Measurements from ENCODE around the gene PIK3CB.

Gene PIK3CB

DNA sequence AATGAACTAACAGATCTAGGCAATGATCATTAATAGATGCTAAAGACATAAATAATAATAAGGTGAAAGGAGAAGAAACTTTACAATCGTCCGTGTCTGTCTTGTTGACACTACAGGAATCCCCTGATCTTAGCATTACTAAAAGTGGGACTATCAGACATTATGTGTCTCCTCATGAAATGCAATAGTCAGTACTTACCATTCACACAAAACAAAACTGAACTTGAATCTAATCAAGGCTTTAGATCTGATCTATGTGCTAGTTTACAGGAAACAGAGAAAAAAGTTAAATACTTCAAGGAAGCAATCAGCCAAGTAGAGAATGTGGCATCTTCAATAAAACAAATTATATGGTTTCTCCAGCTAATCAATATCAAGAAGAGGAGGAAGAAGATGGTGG lies 73.7 kb downstream of the PIK3CB start:
- no peak for DNase-seq
- no peaks in the 10 kb centered on the region for H3K4me1 ChIP-seq
- H3K27me3 ChIP-seq: no peaks in the 10 kb centered on the region
- TF ChIP-seq, protein P1, sequence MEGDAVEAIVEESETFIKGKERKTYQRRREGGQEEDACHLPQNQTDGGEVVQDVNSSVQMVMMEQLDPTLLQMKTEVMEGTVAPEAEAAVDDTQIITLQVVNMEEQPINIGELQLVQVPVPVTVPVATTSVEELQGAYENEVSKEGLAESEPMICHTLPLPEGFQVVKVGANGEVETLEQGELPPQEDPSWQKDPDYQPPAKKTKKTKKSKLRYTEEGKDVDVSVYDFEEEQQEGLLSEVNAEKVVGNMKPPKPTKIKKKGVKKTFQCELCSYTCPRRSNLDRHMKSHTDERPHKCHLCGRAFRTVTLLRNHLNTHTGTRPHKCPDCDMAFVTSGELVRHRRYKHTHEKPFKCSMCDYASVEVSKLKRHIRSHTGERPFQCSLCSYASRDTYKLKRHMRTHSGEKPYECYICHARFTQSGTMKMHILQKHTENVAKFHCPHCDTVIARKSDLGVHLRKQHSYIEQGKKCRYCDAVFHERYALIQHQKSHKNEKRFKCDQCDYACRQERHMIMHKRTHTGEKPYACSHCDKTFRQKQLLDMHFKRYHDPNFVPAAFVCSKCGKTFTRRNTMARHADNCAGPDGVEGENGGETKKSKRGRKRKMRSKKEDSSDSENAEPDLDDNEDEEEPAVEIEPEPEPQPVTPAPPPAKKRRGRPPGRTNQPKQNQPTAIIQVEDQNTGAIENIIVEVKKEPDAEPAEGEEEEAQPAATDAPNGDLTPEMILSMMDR (IDR thresholded peaks at IDR 0.05): no peak
- H3K36me3 ChIP-seq: peaks cover 0 to 3% (median 0%) of the 10 kb centered on the region in 3 donors
- H3K27ac ChIP-seq: no peak overlapping the region
- intact Hi-C loops (cut with DNase I; ENCODE audit: low total_unique reads): no loop called here
- no peaks in the 10 kb centered on the region for H3K9me3 ChIP-seq
- no peak overlapping the region for H3K4me3 ChIP-seq

DNA sequence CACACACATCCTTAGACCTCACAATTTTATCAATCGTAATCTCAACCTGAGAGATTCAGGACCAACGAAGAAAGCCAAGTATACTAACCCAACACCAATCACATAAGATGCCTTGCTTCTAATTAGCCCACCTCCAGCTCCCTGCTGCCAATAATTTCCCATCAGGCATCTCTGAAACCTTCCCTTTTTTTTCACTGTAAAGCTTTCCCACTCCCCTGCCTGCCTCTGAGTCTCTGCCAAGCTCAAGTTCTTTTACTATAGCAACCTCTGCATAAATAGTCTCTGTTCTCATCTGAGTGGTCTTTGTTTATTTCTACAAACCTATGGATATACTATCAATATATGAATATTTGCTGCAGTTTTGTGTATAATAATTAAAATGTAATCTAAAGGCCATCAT lies 86.5 kb downstream of the PIK3CB start:
- DNase-seq: no peak
- H3K36me3 ChIP-seq: peaks cover 0 to 16% (median 0%) of the 10 kb centered on the region in 3 donors
- H3K4me1 ChIP-seq: no peaks in the 10 kb centered on the region
- H3K9me3 ChIP-seq: no peaks in the 10 kb centered on the region
- no peak overlapping the region for H3K4me3 ChIP-seq
- no peak overlapping the region for H3K27ac ChIP-seq
- TF ChIP-seq, protein P1 (IDR thresholded peaks at IDR 0.05): no peak
- H3K27me3 ChIP-seq: no peaks in the 10 kb centered on the region
- intact Hi-C loops (cut with DNase I; ENCODE audit: low total_unique reads): no loop called here

DNA sequence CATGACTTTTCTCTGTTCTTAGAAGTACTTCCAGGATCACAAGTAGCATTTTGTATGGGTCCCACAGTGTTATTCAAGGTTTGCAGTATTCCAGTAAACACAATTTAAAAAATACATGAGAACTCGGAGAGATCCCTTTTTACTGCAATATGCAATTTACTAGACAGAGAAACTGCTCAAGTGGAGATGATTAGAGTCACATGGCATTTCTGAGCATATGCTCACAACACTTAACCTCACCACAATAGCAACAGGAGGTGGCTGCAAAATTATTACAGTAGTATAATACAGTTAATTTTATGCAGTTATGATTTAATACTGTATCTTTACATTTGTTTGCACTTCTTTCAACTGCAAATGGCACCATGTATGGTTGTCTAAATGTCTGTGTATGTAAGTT lies 87.5 kb downstream of the PIK3CB start:
- intact Hi-C loops (cut with DNase I; ENCODE audit: low total_unique reads): no loop called here
- Histone ChIP-seq H3K4me3 (no peak overlapping the region), H3K4me1 (no peaks in the 10 kb centered on the region), H3K36me3 (peaks cover 0 to 16% (median 0%) of the 10 kb centered on the region in 3 donors), H3K27me3 (no peaks in the 10 kb centered on the region), H3K9me3 (no peaks in the 10 kb centered on the region), H3K27ac (no peak overlapping the region)
- TF ChIP-seq, protein P1 (IDR thresholded peaks at IDR 0.05): no peak
- no peak for DNase-seq

DNA sequence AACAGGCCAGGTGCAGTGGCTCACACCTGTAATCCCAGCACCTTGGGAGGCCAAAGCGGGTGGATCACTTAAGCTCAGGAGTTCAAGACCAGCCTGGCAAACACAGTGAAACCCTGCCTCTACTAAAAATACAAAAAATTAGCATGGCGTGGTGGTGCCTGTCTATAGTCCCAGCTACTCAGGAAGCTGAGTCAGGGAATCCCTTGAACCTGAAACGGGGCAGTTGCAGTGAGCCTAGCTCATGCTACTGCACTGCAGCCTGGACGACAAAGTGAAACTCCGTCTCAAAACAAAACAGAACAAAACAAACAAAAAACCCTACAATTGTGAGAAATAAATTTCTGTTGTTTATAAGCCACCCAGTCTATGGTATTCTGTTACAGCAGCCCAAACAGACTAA lies 94.7 kb downstream of the PIK3CB start:
- H3K27ac ChIP-seq: no peak overlapping the region
- intact Hi-C loops (cut with DNase I; ENCODE audit: low total_unique reads): no loop called here
- H3K9me3 ChIP-seq: no peaks in the 10 kb centered on the region
- TF ChIP-seq, protein P1 (IDR thresholded peaks at IDR 0.05): no peak
- no peak for DNase-seq
- no peaks in the 10 kb centered on the region for H3K4me1 ChIP-seq
- H3K4me3 ChIP-seq: no peak overlapping the region
- no peaks in the 10 kb centered on the region for H3K27me3 ChIP-seq
- H3K36me3 ChIP-seq: peaks cover 12 to 27% (median 14%) of the 10 kb centered on the region in 3 donors

DNA sequence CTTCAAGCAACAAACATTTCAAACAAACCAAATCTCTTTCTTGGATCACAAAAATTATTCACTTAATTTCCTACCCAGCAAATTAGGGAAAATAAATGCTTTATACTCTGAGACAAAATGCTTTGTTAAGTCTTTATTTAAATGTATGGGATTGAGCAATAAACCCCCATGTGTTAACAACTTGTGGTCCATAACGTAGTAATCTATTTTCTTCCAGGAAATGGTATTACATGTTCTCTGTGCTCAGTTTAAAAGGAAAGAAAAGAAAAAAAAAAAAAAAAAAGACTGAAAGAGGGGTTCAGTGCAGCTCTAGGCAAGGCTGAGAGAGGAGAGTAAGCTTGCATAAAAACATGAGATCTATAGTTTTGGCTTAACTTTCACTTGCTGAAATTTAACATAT lies 102.3 kb downstream of the PIK3CB start:
- Histone ChIP-seq H3K4me1 (no peaks in the 10 kb centered on the region), H3K4me3 (no peak overlapping the region), H3K27me3 (no peaks in the 10 kb centered on the region), H3K9me3 (no peaks in the 10 kb centered on the region), H3K27ac (no peak overlapping the region), H3K36me3 (peaks cover 0 to 27% (median 9%) of the 10 kb centered on the region in 3 donors)
- intact Hi-C loops (cut with DNase I; ENCODE audit: low total_unique reads): no loop called here
- no peak for DNase-seq
- TF ChIP-seq, protein P1 (IDR thresholded peaks at IDR 0.05): no peak
